ENCODE results near the gene PPFIA1. TPM values are rescaled to one million over a fixed set of nuclear protein-coding genes. Genes with fewer than 3 reads are reported as not detected.

The PPFIA1 gene
- total RNA-seq, 1 experiment from 2014 or later = 113 TPM

DNA sequence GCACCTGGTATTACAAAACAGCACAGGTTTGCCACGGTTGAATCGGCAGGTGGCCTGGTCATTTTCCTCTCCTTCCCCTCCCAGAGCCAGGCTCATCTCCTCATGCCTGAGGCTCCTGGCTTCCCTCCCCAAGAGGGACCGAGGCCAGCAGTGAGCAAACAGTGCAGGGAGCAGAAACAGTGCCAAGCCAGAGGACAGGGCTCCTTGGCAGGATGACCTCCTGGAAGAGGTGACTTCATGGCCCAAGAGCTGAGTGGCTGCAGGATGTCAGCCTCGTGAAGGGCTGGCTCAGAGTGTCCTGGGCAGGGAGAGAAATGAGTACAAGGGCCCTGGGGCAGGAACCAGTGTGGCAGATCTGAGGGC is 22.8 kb upstream of the PPFIA1 start:
- Histone ChIP-seq H3K36me3 (ENCODE audit: insufficient read depth, low read length, poor library complexity, severe bottlenecking) (no peaks in the 10 kb centered on the region), H3K27me3 (replicated peaks; ENCODE audit: insufficient read depth, low read depth, low read length, poor library complexity) (no peaks in the 10 kb centered on the region), H3K4me1 (ENCODE audit: insufficient read depth, low read length, poor library complexity, severe bottlenecking) (no peaks in the 10 kb centered on the region), H3K27ac (ENCODE audit: low read depth, low read length, poor library complexity, severe bottlenecking) (no peak overlapping the region), H3K9me3 (ENCODE audit: low read depth, low read length, poor library complexity, severe bottlenecking) (no peaks in the 10 kb centered on the region), H3K4me3 (ENCODE audit: low read depth, low read length, poor library complexity, severe bottlenecking) (no peak overlapping the region)
- no peak for TF ChIP-seq EZH2 (IDR thresholded peaks at IDR 0.05; ENCODE audit: borderline replicate concordance, low read depth, low read length, poor library complexity, severe bottlenecking)
- TF ChIP-seq, protein P1, sequence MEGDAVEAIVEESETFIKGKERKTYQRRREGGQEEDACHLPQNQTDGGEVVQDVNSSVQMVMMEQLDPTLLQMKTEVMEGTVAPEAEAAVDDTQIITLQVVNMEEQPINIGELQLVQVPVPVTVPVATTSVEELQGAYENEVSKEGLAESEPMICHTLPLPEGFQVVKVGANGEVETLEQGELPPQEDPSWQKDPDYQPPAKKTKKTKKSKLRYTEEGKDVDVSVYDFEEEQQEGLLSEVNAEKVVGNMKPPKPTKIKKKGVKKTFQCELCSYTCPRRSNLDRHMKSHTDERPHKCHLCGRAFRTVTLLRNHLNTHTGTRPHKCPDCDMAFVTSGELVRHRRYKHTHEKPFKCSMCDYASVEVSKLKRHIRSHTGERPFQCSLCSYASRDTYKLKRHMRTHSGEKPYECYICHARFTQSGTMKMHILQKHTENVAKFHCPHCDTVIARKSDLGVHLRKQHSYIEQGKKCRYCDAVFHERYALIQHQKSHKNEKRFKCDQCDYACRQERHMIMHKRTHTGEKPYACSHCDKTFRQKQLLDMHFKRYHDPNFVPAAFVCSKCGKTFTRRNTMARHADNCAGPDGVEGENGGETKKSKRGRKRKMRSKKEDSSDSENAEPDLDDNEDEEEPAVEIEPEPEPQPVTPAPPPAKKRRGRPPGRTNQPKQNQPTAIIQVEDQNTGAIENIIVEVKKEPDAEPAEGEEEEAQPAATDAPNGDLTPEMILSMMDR (conservative IDR thresholded peaks at IDR 0.05; ENCODE audit: low read depth, low read length) = no peak
- BruUV-seq (replicated peaks) = no TSS peak
- no peak for DNase-seq (ENCODE audit: low spot score)
- intact Hi-C loops (cut with micrococcal nuclease; ENCODE audit: unreplicated experiment) = no loop called here
- ChIA-PET POLR2A (ENCODE audit: low non-redundant PET) (no interaction called here), CTCF (no interaction called here)

DNA sequence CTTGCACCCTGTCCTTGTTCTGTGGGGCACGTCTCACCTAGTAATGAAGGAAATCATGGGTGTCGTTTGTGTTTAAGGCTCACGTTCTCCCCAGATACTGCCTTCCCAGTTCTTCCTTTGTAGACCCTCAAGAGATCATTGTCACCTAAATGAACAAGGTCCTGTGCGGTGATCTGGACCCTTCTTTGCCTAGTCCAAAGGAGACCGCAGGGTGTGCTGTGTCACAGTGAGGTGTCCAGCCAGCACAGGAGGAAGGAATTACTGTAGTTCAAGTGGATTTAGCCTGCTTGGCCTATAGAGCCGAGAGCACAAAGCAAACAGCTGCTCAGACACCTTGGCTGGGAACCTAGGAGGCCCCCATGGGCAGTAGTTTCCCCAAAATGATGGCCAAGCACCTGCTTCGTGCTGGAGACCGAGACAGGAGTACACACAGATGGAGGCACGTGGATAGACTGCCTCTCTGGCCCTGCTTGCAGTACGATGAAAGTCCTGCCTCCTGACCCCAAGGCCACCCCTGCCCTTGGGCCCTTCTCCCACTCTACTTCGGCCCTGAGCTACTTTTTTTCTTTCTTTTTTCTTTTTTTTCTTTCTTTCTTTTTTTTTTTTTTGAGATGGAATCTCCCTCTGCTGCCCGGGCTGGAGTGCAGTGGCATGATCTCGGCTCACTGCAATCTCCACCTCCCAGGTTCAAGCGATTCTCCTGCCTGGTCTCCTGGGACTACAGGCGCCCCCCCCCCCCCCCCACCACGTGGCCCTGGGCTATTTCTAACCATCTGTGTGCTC is 19.4 kb upstream of the PPFIA1 start:
- no peak for TF ChIP-seq EZH2 (IDR thresholded peaks at IDR 0.05; ENCODE audit: borderline replicate concordance, low read depth, low read length, poor library complexity, severe bottlenecking)
- H3K36me3 ChIP-seq (ENCODE audit: insufficient read depth, low read length, poor library complexity, severe bottlenecking) = no peaks in the 10 kb centered on the region
- intact Hi-C loops (cut with micrococcal nuclease; ENCODE audit: unreplicated experiment) = no loop called here
- CTCF ChIA-PET = no interaction called here
- no peak overlapping the region for H3K27ac ChIP-seq (ENCODE audit: low read depth, low read length, poor library complexity, severe bottlenecking)
- POLR2A ChIA-PET (ENCODE audit: low non-redundant PET) = interaction anchor here (0.6 kb wide), 1 partner anchor 1078 kb away, joined by 3 read pairs; no protein-coding TSS in a partner anchor
- H3K4me1 ChIP-seq (ENCODE audit: insufficient read depth, low read length, poor library complexity, severe bottlenecking) = peaks cover 11% of the 10 kb centered on the region
- DNase-seq (ENCODE audit: low spot score) = no peak
- H3K27me3 ChIP-seq (replicated peaks; ENCODE audit: insufficient read depth, low read depth, low read length, poor library complexity) = no peaks in the 10 kb centered on the region
- no peak overlapping the region for H3K4me3 ChIP-seq (ENCODE audit: low read depth, low read length, poor library complexity, severe bottlenecking)
- no peaks in the 10 kb centered on the region for H3K9me3 ChIP-seq (ENCODE audit: low read depth, low read length, poor library complexity, severe bottlenecking)
- no TSS peak for BruUV-seq (replicated peaks)

DNA sequence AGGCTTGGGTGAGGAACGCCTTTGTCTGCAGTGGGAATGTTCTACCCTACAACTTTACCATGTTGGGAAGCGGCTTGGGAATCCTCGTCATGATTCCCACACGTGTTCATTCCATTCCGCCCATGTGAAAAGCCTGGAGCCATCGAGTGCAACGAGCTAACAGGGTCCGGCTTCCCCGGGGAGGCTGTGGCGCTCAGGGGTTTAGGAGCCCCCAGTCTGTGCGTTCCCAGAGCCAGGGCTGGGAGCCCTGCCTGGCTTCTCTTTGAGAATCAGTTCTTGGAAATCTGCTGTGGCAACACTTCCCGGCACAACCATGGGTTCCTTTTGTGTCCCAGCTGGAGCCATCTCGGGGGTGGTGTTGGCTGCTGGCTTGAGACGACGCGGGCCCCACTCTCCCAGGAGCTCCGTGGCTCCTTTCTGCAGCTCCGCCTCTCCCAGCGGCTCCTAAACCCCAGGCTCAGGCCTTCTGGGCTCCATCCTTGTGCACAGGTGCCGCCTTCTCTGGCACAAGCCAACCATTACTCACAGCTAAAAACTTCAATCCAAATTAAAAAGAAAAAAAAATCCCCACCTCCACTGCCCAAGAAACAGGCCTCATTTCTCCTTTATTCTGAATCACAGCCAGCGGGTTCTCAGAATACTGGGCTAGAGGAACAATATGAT is 18.7 kb upstream of the PPFIA1 start:
- BruUV-seq (replicated peaks) = no TSS peak
- DNase-seq (ENCODE audit: low spot score) = no peak
- POLR2A ChIA-PET (ENCODE audit: low non-redundant PET) = no interaction called here

More for the DNA sequence above, 18.7 kb upstream of the PPFIA1 start:
- peaks cover 15% of the 10 kb centered on the region for H3K4me1 ChIP-seq (ENCODE audit: insufficient read depth, low read length, poor library complexity, severe bottlenecking)
- CTCF ChIA-PET = no interaction called here
- TF ChIP-seq, protein P1 (conservative IDR thresholded peaks at IDR 0.05; ENCODE audit: low read depth, low read length) = no peak
- TF ChIP-seq EZH2 (IDR thresholded peaks at IDR 0.05; ENCODE audit: borderline replicate concordance, low read depth, low read length, poor library complexity, severe bottlenecking) = no peak
- H3K27ac ChIP-seq (ENCODE audit: low read depth, low read length, poor library complexity, severe bottlenecking) = no peak overlapping the region
- no peaks in the 10 kb centered on the region for H3K9me3 ChIP-seq (ENCODE audit: low read depth, low read length, poor library complexity, severe bottlenecking)
- H3K4me3 ChIP-seq (ENCODE audit: low read depth, low read length, poor library complexity, severe bottlenecking) = no peak overlapping the region
- no peaks in the 10 kb centered on the region for H3K36me3 ChIP-seq (ENCODE audit: insufficient read depth, low read length, poor library complexity, severe bottlenecking)
- H3K27me3 ChIP-seq (replicated peaks; ENCODE audit: insufficient read depth, low read depth, low read length, poor library complexity) = no peaks in the 10 kb centered on the region
- intact Hi-C loops (cut with micrococcal nuclease; ENCODE audit: unreplicated experiment) = no loop called here

Measured in A673 (cell line).